H1 (cell line): Measurements from ENCODE around the gene STX8. TPM values are rescaled to one million over a fixed set of nuclear protein-coding genes. Genes with fewer than 3 reads are reported as not detected.

Experiments
- CTCF ChIA-PET: fragments of 300-600 bp; sonication (Branson Sonifier 250); formaldehyde crosslinking; loops from one replicate; lab custom pipeline; 2021; ENCODE audit not compliant: partially characterized antibody; lab: Charles Lee
- POLR2A ChIA-PET: fragments of 300-600 bp; sonication (Branson Sonifier 250); formaldehyde crosslinking; loops from one replicate; lab custom pipeline; 2021; ENCODE audit warnings: inconsistent platforms; ENCODE audit not compliant: partially characterized antibody; lab: Charles Lee
- DNase-seq, 2 experiments: peaks; one replicate each; pipeline versions ENCODE4 v3.0.0 to v3.0.0-alpha.2; 2010 to 2022; ENCODE audit warnings: low spot score in 2 of 2, low read depth in 1 of 2, mixed read lengths in 1 of 2
- FAIRE-seq: peaks from 2 replicates; lab custom pipeline; 2011; peaks lifted over from hg19 to GRCh38; lab: Jason Lieb, UNC
- H2AFZ ChIP-seq: 2 replicates; pipeline ENCODE4 v1.8.1; 2012; ENCODE audit warnings: low read length, inconsistent platforms
- H2AK5ac ChIP-seq: 2 replicates; pipeline ENCODE4 v1.6.1; 2013; ENCODE audit warnings: low read depth, low read length
- H2BK120ac ChIP-seq: replicated peaks from 2 replicates; pipeline ENCODE3; 2013; ENCODE audit warnings: low read depth, low read length, inconsistent platforms
- H2BK12ac ChIP-seq: 2 replicates; pipeline ENCODE4 v1.6.1; 2013; ENCODE audit warnings: low read depth, low read length
- H2BK15ac ChIP-seq: 2 replicates; pipeline ENCODE4 v1.6.1; 2013; ENCODE audit warnings: low read length
- H2BK20ac ChIP-seq: 2 replicates; pipeline ENCODE4 v1.6.1; 2013; ENCODE audit warnings: low read length
- H2BK5ac ChIP-seq: 2 replicates; pipeline ENCODE4 v1.6.1; 2013; ENCODE audit warnings: low read depth, low read length
- H3K14ac ChIP-seq: 2 replicates; pipeline ENCODE4 v1.6.1; 2013; ENCODE audit warnings: inconsistent platforms; ENCODE audit not compliant: insufficient read length
- H3K18ac ChIP-seq: 2 replicates; pipeline ENCODE4 v1.6.1; 2013; ENCODE audit warnings: low read length; ENCODE audit errors: extremely low read depth
- H3K23ac ChIP-seq: 2 replicates; pipeline ENCODE4 v1.6.1; 2013; ENCODE audit warnings: inconsistent platforms; ENCODE audit not compliant: insufficient read length
- H3K23me2 ChIP-seq: 2 replicates; pipeline ENCODE4 v1.6.1; 2013; ENCODE audit warnings: low read depth, low read length
- H3K27ac ChIP-seq: 2 replicates; pipeline ENCODE4 v1.6.1; 2011; ENCODE audit warnings: low read depth, low read length, inconsistent platforms
- H3K27me3 ChIP-seq, 4 experiments: replicated peaks in 1 of 4; 1 replicate in 1 of 4; 2 replicates in 3 of 4; pipeline versions ENCODE4 v1.6.1 to v1.8.1; 2011 to 2013; ENCODE audit warnings: low read length in 3 of 4, mild to moderate bottlenecking in 3 of 4, inconsistent platforms in 2 of 4, mixed read lengths in 2 of 4, moderate library complexity in 1 of 4; ENCODE audit not compliant: control insufficient read depth in 3 of 4, insufficient read depth in 3 of 4; ENCODE audit errors: extremely low read depth in 1 of 4
- H3K36me3 ChIP-seq, 4 experiments: 2 replicates each; pipeline versions ENCODE4 v1.6.1 to v1.8.1; 2011 to 2013; ENCODE audit warnings: mild to moderate bottlenecking in 4 of 4, low read length in 3 of 4, moderate library complexity in 2 of 4, control low read depth in 1 of 4, inconsistent platforms in 1 of 4; ENCODE audit not compliant: insufficient read depth in 4 of 4, control insufficient read depth in 2 of 4
- H3K4ac ChIP-seq: replicated peaks from 2 replicates; pipeline ENCODE3; 2013; ENCODE audit warnings: low read length, low read depth, mixed read lengths, inconsistent platforms; ENCODE audit not compliant: insufficient read length
- H3K4me1 ChIP-seq, 4 experiments: replicated peaks in 1 of 4; 1 replicate in 1 of 4; 2 replicates in 3 of 4; pipeline versions ENCODE4 v1.6.1 to v1.8.1; 2011 to 2013; ENCODE audit warnings: low read length in 3 of 4, inconsistent platforms in 2 of 4, mixed read lengths in 1 of 4; ENCODE audit not compliant: insufficient read depth in 4 of 4, control insufficient read depth in 3 of 4
- H3K4me2 ChIP-seq, 2 experiments: 2 replicates each; pipeline versions ENCODE4 v1.6.1 to v1.8.1; 2011 to 2013; ENCODE audit warnings: low read depth in 2 of 2, low read length in 2 of 2, control low read depth in 1 of 2, inconsistent platforms in 1 of 2, mild to moderate bottlenecking in 1 of 2; ENCODE audit not compliant: insufficient read depth in 1 of 2
- H3K4me3 ChIP-seq, 4 experiments: fragments of 200-600, 300-600 bp in 1 of 4; sonication (generic), shearing (Covaris generic), sonication (Bioruptor Twin) in 1 of 4; 2 replicates each; pipeline versions ENCODE4 v1.5.1 to v1.8.1; 2011 to 2016; ENCODE audit warnings: low read length in 4 of 4, low read depth in 3 of 4, control low read depth in 2 of 4, inconsistent platforms in 2 of 4, mild to moderate bottlenecking in 2 of 4, mixed read lengths in 1 of 4, moderate library complexity in 1 of 4; ENCODE audit not compliant: insufficient read depth in 2 of 4; ENCODE audit errors: extremely low read depth in 1 of 4
- H3K56ac ChIP-seq: replicated peaks from 2 replicates; pipeline ENCODE3; 2013; ENCODE audit warnings: low read depth, mild to moderate bottlenecking, mixed read lengths, low read length, inconsistent platforms; ENCODE audit not compliant: insufficient read length
- H3K79me1 ChIP-seq: 2 replicates; pipeline ENCODE4 v1.6.1; 2013; ENCODE audit warnings: low read depth, low read length, control low read depth
- H3K79me2 ChIP-seq, 2 experiments: 2 replicates each; pipeline versions ENCODE4 v1.6.1 to v1.8.1; 2012 to 2013; ENCODE audit warnings: low read length in 2 of 2, mild to moderate bottlenecking in 2 of 2, inconsistent platforms in 1 of 2; ENCODE audit not compliant: insufficient read depth in 2 of 2, control insufficient read depth in 1 of 2
- H3K9ac ChIP-seq, 4 experiments: replicated peaks in 1 of 4; 1 replicate in 1 of 4; 2 replicates in 3 of 4; pipeline versions ENCODE4 v1.6.1 to v1.8.1; 2011 to 2013; ENCODE audit warnings: low read depth in 3 of 4, low read length in 3 of 4, control low read depth in 2 of 4, mild to moderate bottlenecking in 2 of 4, moderate library complexity in 2 of 4, inconsistent platforms in 1 of 4; ENCODE audit errors: extremely low read depth in 1 of 4
- H3K9me3 ChIP-seq, 2 experiments: 2 replicates each; pipeline versions ENCODE4 v1.6.1 to v1.8.1; 2012 to 2013; ENCODE audit warnings: mild to moderate bottlenecking in 2 of 2, moderate library complexity in 2 of 2, control low read depth in 1 of 2, inconsistent platforms in 1 of 2, low read depth in 1 of 2, low read length in 1 of 2, mixed read lengths in 1 of 2; ENCODE audit not compliant: insufficient read depth in 2 of 2
- H4K20me1 ChIP-seq, 2 experiments: replicated peaks in 1 of 2; 2 replicates each; pipeline versions ENCODE3 to v1.8.1; 2011 to 2013; ENCODE audit warnings: inconsistent platforms in 2 of 2, low read length in 2 of 2, mild to moderate bottlenecking in 1 of 2; ENCODE audit not compliant: insufficient read depth in 2 of 2, control insufficient read depth in 1 of 2
- H4K5ac ChIP-seq: 2 replicates; pipeline ENCODE4 v1.6.1; 2013; ENCODE audit warnings: low read length, low read depth, mixed read lengths, inconsistent platforms; ENCODE audit not compliant: insufficient read length
- H4K8ac ChIP-seq: 2 replicates; pipeline ENCODE4 v1.8.0; 2013; ENCODE audit warnings: mild to moderate bottlenecking, moderate library complexity, low read length, inconsistent platforms; ENCODE audit not compliant: insufficient read depth; ENCODE audit errors: extremely low read depth
- H4K91ac ChIP-seq: replicated peaks from 2 replicates; pipeline ENCODE3; 2013; ENCODE audit warnings: low read length, mixed read lengths, inconsistent platforms; ENCODE audit not compliant: insufficient read length
- GABPA ChIP-seq: IDR thresholded peaks from 2 replicates; pipeline ENCODE4 v1.6.1; 2011; ENCODE audit warnings: mild to moderate bottlenecking, low read length, moderate library complexity, borderline replicate concordance; ENCODE audit not compliant: insufficient read depth
- TAF7 ChIP-seq: optimal IDR thresholded peaks from 2 replicates; pipeline ENCODE3; 2011; ENCODE audit warnings: low read depth, mild to moderate bottlenecking, inconsistent platforms, low read length, moderate library complexity, borderline replicate concordance
- WGBS, 2 experiments: shearing (Covaris generic) in 1 of 2; methylation state at CpG; one replicate each; pipeline versions ENCODE4 v1.1.6 to v1.1.7; 2013 to 2015; ENCODE audit warnings: low lambda C conversion rate in 2 of 2, mixed read lengths in 2 of 2, inconsistent platforms in 1 of 2, low coverage in 1 of 2, missing lambda C conversion rate in 1 of 2; ENCODE audit not compliant: insufficient replicate concordance in 2 of 2, insufficient coverage in 1 of 2, insufficient read length in 1 of 2; ENCODE audit errors: extremely low coverage in 1 of 2, missing lambda C conversion rate in 1 of 2; 5-methylcytosine and 5-hydroxymethylcytosine counted together
- polyA plus RNA-seq, 7 experiments: library from polyadenylated mRNA; depleted of rRNA in 3 of 7; stranded (reverse) in 5 of 7; unstranded in 2 of 7; fragments of >200 nt in 5 of 7; fragments of 200-250 nt in 2 of 7; gene quantifications; 1 replicate in 5 of 7; 2 replicates in 1 of 7; 4 replicates in 1 of 7; pipeline versions ENCODE4 v1.2.1 to v1.2.3, GENCODE V29; 2011 to 2013; ENCODE audit warnings: missing spikeins in 2 of 7, mixed read lengths in 2 of 7
- total RNA-seq: library from RNA; stranded (reverse); fragmentation: NEBNext Ultra II Directional; extraction: Animal tissue kit (Norgen Biotek cat#: 25700); gene quantifications from 2 replicates; pipeline ENCODE4 v1.2.1, GENCODE V29; 2021

The STX8 gene
- total and polyA plus RNA-seq, 2 of the 8 experiments (the other 6 are each of a cell fraction or from before 2014, with no cell fraction given), result 22.8 to 42.5 TPM

DNA sequence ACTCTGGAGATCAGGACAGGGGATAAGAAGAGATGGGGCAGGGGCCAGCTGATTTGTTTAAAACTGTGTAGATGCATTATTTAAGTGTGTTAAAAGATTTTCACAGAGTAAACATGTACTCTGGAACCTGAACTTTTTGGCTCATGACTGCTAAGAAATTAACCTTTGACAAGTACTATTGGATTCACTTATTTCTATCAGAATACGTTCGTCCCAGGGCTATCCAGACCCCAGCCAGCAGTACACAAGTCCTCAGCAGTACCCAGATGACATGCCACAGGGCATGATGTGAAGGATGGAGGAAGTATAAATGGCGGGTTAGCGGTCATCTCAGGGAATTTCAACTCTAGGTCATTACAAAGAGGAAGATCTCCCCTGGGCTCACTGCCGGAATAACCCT, 253.7 kb downstream of the STX8 start:
- H3K27ac ChIP-seq, result no peak overlapping the region
- peaks cover 0 to 2% of the 10 kb centered on the region in 2 experiments; a peak in 1 of 4 replicates for H3K9me3 ChIP-seq
- CTCF ChIA-PET, result interaction anchor here (2.1 kb wide), 1 partner anchor 14 kb away, joined by 4 read pairs; no protein-coding TSS in a partner anchor
- TF ChIP-seq GABPA (no peak), TAF7 (no peak)
- DNase-seq (no peak), FAIRE-seq (no peak)
- H3K18ac ChIP-seq, result no peak overlapping the region
- 93% methylated on average over 5 of the region's 5 CpGs; no CpG with 5 or more reads in 1 of the 2 experiments for WGBS, 2 experiments
- no peaks in the 10 kb centered on the region for H4K20me1 ChIP-seq
- no peak overlapping the region for H2BK12ac ChIP-seq
- no peak overlapping the region for H2BK120ac ChIP-seq
- no peak overlapping the region for H3K9ac ChIP-seq
- H3K23me2 ChIP-seq, result peaks cover 2% of the 10 kb centered on the region; the same call in 1 of the 2 replicates
- no peak overlapping the region for H3K56ac ChIP-seq
- no peak overlapping the region for H3K14ac ChIP-seq
- H2BK5ac ChIP-seq, result no peak overlapping the region
- no peaks in the 10 kb centered on the region for H3K79me1 ChIP-seq
- POLR2A ChIA-PET, result no interaction called here
- H4K91ac ChIP-seq, result no peak overlapping the region
- no peaks in the 10 kb centered on the region for H3K36me3 ChIP-seq
- H3K4me2 ChIP-seq, result no peak overlapping the region
- H4K8ac ChIP-seq, result no peak overlapping the region
- H2BK20ac ChIP-seq, result 0 out of 2 replicates have a peak overlapping the region, but pooled peaks have one; percentile 52
- no peak overlapping the region for H2BK15ac ChIP-seq
- no peaks in the 10 kb centered on the region for H3K27me3 ChIP-seq
- peaks cover 5 to 7% (median 7%) of the 10 kb centered on the region in 4 experiments; a peak in 4 of 7 replicates for H3K4me1 ChIP-seq
- no peak overlapping the region for H3K4me3 ChIP-seq
- H3K79me2 ChIP-seq, result no peaks in the 10 kb centered on the region
- H2AK5ac ChIP-seq, result no peak overlapping the region
- no peak overlapping the region for H3K4ac ChIP-seq
- H2AFZ ChIP-seq, result no peak overlapping the region
- H4K5ac ChIP-seq, result no peak overlapping the region
- H3K23ac ChIP-seq, result no peak overlapping the region
